ENCODE data around the gene TOLLIP. TPM values are rescaled to one million over a fixed set of nuclear protein-coding genes. Genes with fewer than 3 reads are reported as not detected.
A peak's percentile ranks its signal among the peaks of the same experiment; 100 is the strongest.

TOLLIP gene
- total RNA-seq, 2 experiments from 2014 or later, result 35.3 to 35.6 TPM

- peaks cover 18% of the 10 kb centered on the region for H3K4me1 Mint-ChIP-seq
- peak overlapping the region; percentile 96 for H3K27ac Mint-ChIP-seq
- CTCF ChIA-PET, result interaction anchor here (0.6 to 1.5 kb wide), 4 partner anchors 18 to 253 kb away, joined by 3 read pairs; no protein-coding TSS in a partner anchor
- H3K9me3 Mint-ChIP-seq, result peaks cover 12% of the 10 kb centered on the region
- H3K27me3 Mint-ChIP-seq, result no peaks in the 10 kb centered on the region
- POLR2A ChIA-PET, result interaction anchor here (0.6 kb wide), 1 partner anchor 286 kb away, joined by 3 read pairs; no protein-coding TSS in a partner anchor
- H3K4me3 Mint-ChIP-seq, result peak overlapping the region; percentile 74
- H3K36me3 Mint-ChIP-seq (ENCODE audit: low read depth), result peaks cover 4% of the 10 kb centered on the region
- peak; percentile 90 for DNase-seq
Observed at GRCh38 chr11:1262172-1263006, 47.0 kb downstream of the TOLLIP start.

GRCh38 chr11:1261241-1262071, 48.0 kb downstream of the TOLLIP start:
- Mint-ChIP-seq H3K4me1 (peaks cover 18% of the 10 kb centered on the region), H3K27ac (no peak overlapping the region), H3K36me3 (ENCODE audit: low read depth) (peaks cover 4% of the 10 kb centered on the region), H3K27me3 (no peaks in the 10 kb centered on the region), H3K4me3 (no peak overlapping the region), H3K9me3 (peaks cover 8% of the 10 kb centered on the region)
- DNase-seq, result no peak
- ChIA-PET CTCF (interaction anchor here (0.6 to 1.5 kb wide), 3 partner anchors 19 to 254 kb away, joined by 3 read pairs; no protein-coding TSS in a partner anchor), POLR2A (no interaction called here)

DNA sequence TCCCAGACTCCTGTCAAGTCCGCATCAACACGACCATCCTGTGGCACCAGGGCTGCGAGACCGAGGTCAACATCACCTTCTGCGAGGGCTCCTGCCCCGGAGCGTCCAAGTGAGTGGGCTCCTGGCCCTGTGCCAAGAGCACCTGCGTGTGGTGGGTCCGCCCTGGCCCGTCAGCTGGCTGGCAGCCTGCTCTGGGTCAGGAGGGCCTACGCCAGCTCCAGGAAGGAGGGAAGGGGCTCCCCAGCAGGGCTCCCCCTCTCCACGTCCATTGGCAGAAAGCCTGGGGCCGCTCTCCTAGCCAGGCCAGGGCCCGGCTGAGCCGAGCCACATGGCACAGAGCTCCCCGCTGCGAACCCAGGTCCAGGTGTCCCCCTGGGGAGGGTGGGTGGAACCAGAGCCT, 48.8 kb downstream of the TOLLIP start:
- Mint-ChIP-seq H3K27me3 (no peaks in the 10 kb centered on the region), H3K4me3 (no peak overlapping the region), H3K27ac (no peak overlapping the region), H3K4me1 (peaks cover 18% of the 10 kb centered on the region), H3K9me3 (peaks cover 7% of the 10 kb centered on the region), H3K36me3 (ENCODE audit: low read depth) (peaks cover 4% of the 10 kb centered on the region)
- CTCF ChIA-PET, result no interaction called here
- POLR2A ChIA-PET, result no interaction called here
- no peak for DNase-seq

DNA sequence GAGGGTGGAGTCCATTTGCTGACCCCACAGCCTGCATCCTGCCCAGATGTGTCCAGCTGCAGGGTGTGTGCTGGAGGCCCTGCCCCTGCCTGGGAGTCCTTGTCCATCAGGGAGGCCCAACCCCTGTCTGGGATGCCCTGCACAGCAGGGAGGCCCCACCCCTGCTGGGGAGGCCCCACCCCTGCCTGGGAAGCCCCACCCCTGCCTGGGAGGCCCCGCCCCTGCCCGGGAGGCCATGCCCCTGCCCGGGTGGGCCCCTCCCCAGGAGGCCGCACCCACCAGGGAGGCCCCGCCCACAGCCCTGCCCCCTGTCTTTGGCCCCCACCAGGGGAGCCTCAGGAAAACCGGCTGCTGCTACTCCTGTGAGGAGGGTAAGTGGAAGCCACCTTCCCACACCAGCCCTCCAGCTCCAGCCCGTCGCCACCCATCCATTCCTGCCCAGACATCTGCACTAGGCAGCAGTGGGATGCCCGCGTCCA, 49.4 kb downstream of the TOLLIP start:
- ChIA-PET POLR2A (no interaction called here), CTCF (no interaction called here)
- DNase-seq, result peak; percentile 25
- Mint-ChIP-seq H3K4me1 (peaks cover 18% of the 10 kb centered on the region), H3K9me3 (peaks cover 7% of the 10 kb centered on the region), H3K36me3 (ENCODE audit: low read depth) (peaks cover 4% of the 10 kb centered on the region), H3K27ac (no peak overlapping the region), H3K4me3 (no peak overlapping the region), H3K27me3 (no peaks in the 10 kb centered on the region)

DNA sequence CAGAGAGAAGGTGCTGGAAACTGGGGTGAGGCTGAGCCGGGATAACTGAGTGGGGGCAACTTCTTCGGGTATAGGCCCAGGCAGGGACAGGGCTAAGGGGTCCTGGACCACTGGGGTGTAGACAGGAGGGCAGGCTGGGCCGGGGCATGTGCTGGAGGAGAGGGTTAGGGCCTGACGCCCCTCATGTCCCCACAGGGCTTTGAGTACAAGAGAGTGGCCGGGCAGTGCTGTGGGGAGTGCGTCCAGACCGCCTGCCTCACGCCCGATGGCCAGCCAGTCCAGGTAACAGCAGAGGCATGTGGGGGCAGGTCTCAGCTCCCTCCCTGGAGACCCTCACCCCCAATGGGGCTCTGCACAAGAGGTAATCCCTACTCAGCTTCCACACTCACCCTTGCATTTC, 49.9 kb downstream of the TOLLIP start:
- H3K27me3 Mint-ChIP-seq, result no peaks in the 10 kb centered on the region
- H3K4me3 Mint-ChIP-seq, result no peak overlapping the region
- H3K36me3 Mint-ChIP-seq (ENCODE audit: low read depth), result peaks cover 3% of the 10 kb centered on the region
- CTCF ChIA-PET, result interaction anchor here (0.6 kb wide), 1 partner anchor 332 kb away, joined by 4 read pairs; no protein-coding TSS in a partner anchor
- peaks cover 3% of the 10 kb centered on the region for H3K9me3 Mint-ChIP-seq
- H3K27ac Mint-ChIP-seq, result no peak overlapping the region
- H3K4me1 Mint-ChIP-seq, result peaks cover 17% of the 10 kb centered on the region
- DNase-seq, result no peak
- POLR2A ChIA-PET, result no interaction called here

DNA sequence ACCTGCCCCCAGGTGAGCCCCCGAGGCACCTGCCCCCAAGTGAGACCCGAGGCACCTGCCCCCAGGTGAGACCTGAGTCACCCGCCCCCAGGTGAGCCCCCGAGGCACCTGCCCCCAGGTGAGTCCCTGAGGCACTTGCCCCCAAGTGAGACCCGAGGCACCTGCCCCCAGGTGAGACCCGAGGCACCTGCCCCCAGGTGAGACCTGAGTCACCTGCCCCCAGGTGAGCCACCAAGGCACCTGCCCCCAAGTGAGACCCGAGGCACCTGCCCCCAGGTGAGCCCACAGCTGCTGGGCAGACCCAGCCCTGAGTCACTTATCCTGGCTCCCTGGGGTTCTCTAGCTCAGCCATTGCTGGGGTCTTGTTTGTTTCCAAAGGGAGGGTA, 50.4 kb downstream of the TOLLIP start:
- ChIA-PET POLR2A (no interaction called here), CTCF (interaction anchor here (0.6 kb wide), 1 partner anchor 332 kb away, joined by 4 read pairs; no protein-coding TSS in a partner anchor)
- Mint-ChIP-seq H3K36me3 (ENCODE audit: low read depth) (no peaks in the 10 kb centered on the region), H3K9me3 (no peaks in the 10 kb centered on the region), H3K4me3 (no peak overlapping the region), H3K27me3 (no peaks in the 10 kb centered on the region), H3K27ac (no peak overlapping the region), H3K4me1 (peaks cover 12% of the 10 kb centered on the region)
- no peak for DNase-seq

DNA sequence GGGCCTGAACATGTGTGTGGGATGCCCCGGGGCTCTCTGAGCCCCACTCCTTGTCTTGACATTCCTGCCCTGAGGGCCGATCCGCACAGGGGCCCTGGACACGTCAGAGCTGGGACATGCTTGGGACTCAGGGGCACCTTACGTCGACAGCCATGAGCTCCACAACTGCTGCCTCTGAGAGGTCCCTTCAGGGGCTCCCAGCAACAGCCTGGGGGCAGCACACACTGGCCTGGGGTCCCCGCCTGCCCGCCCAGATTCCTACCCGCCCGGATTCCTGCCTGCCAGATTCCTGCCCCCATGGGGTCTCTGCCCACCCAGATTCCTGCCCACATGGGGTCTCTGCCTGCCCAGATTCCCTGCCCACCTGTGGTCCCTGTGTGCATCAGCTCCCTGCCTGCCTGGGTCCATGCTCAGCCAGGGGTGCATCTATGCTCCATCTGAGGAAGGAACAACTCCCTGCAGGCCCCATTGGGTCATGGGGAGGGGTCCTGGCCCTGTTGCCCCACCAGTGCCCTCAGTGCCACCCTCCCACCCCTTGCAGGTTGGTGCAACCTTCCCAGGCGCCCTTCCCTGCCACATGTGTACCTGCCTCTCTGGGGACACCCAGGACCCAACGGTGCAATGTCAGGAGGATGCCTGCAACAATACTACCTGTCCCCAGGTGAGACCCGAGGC, 50.9 kb downstream of the TOLLIP start:
- H3K9me3 Mint-ChIP-seq, result no peaks in the 10 kb centered on the region
- H3K27ac Mint-ChIP-seq, result no peak overlapping the region
- ChIA-PET CTCF (interaction anchor here (0.6 kb wide), 1 partner anchor 333 kb away, joined by 4 read pairs; no protein-coding TSS in a partner anchor), POLR2A (no interaction called here)
- H3K4me1 Mint-ChIP-seq, result peaks cover 11% of the 10 kb centered on the region
- no peak for DNase-seq
- H3K36me3 Mint-ChIP-seq (ENCODE audit: low read depth), result no peaks in the 10 kb centered on the region
- H3K27me3 Mint-ChIP-seq, result no peaks in the 10 kb centered on the region
- H3K4me3 Mint-ChIP-seq, result no peak overlapping the region

- no peak for DNase-seq
- Mint-ChIP-seq H3K4me3 (no peak overlapping the region), H3K36me3 (ENCODE audit: low read depth) (no peaks in the 10 kb centered on the region), H3K9me3 (no peaks in the 10 kb centered on the region), H3K4me1 (peaks cover 6% of the 10 kb centered on the region), H3K27ac (no peak overlapping the region), H3K27me3 (no peaks in the 10 kb centered on the region)
- ChIA-PET POLR2A (no interaction called here), CTCF (no interaction called here)
Observed at GRCh38 chr11:1257916-1258315, 51.5 kb downstream of the TOLLIP start.

GRCh38 chr11:1257366-1257765, 52.1 kb downstream of the TOLLIP start:
- Mint-ChIP-seq H3K4me3 (no peak overlapping the region), H3K27ac (no peak overlapping the region), H3K27me3 (no peaks in the 10 kb centered on the region), H3K36me3 (ENCODE audit: low read depth) (no peaks in the 10 kb centered on the region), H3K9me3 (no peaks in the 10 kb centered on the region), H3K4me1 (peaks cover 2% of the 10 kb centered on the region)
- no peak for DNase-seq
- POLR2A ChIA-PET, result no interaction called here
- CTCF ChIA-PET, result no interaction called here

GRCh38 chr11:1256257-1257045, 53.0 kb downstream of the TOLLIP start:
- H3K27me3 Mint-ChIP-seq, result no peaks in the 10 kb centered on the region
- no peak overlapping the region for H3K4me3 Mint-ChIP-seq
- no peaks in the 10 kb centered on the region for H3K4me1 Mint-ChIP-seq
- no peaks in the 10 kb centered on the region for H3K36me3 Mint-ChIP-seq (ENCODE audit: low read depth)
- POLR2A ChIA-PET, result no interaction called here
- no peak for DNase-seq
- peaks cover 3% of the 10 kb centered on the region for H3K9me3 Mint-ChIP-seq
- CTCF ChIA-PET, result no interaction called here
- H3K27ac Mint-ChIP-seq, result no peak overlapping the region

DNA sequence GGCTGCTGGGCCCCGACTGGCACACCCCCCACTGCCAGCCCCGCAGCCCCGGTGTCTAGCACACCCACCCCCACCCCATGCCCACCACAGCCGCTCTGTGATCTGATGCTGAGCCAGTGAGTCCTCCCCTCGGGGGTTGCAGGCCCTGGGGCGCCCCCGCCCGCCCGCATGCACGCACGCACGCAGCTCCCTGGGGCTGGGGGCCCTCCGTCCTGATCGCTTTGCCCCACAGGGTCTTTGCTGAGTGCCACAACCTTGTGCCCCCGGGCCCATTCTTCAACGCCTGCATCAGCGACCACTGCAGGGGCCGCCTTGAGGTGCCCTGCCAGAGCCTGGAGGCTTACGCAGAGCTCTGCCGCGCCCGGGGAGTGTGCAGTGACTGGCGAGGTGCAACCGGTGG, 54.3 kb downstream of the TOLLIP start:
- Mint-ChIP-seq H3K36me3 (ENCODE audit: low read depth) (no peaks in the 10 kb centered on the region), H3K4me3 (no peak overlapping the region), H3K4me1 (no peaks in the 10 kb centered on the region), H3K9me3 (peaks cover 9% of the 10 kb centered on the region), H3K27ac (no peak overlapping the region), H3K27me3 (no peaks in the 10 kb centered on the region)
- no peak for DNase-seq
- POLR2A ChIA-PET, result no interaction called here
- CTCF ChIA-PET, result no interaction called here

DNA sequence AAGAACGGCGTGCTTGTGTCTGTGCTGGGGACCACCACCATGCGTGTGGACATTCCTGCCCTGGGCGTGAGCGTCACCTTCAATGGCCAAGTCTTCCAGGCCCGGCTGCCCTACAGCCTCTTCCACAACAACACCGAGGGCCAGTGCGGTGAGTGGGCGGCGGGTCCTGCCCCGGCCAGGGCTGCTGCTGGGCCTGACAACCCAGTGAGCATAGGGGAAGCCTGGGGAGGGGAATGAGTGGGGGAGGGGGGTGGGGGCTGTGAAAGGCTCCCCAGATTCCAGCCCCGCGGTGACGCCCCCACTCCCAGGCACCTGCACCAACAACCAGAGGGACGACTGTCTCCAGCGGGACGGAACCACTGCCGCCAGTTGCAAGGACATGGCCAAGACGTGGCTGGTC, 54.7 kb downstream of the TOLLIP start:
- no peak overlapping the region for H3K27ac Mint-ChIP-seq
- CTCF ChIA-PET, result no interaction called here
- no peaks in the 10 kb centered on the region for H3K4me1 Mint-ChIP-seq
- no peak overlapping the region for H3K4me3 Mint-ChIP-seq
- POLR2A ChIA-PET, result no interaction called here
- no peaks in the 10 kb centered on the region for H3K36me3 Mint-ChIP-seq (ENCODE audit: low read depth)
- peaks cover 9% of the 10 kb centered on the region for H3K9me3 Mint-ChIP-seq
- DNase-seq, result no peak
- no peaks in the 10 kb centered on the region for H3K27me3 Mint-ChIP-seq
